ENCODE data around the gene NGDN.
"Not testable (repeated sequence)": the region's sequence is repeated elsewhere in the genome, so short reads cannot be mapped to it uniquely, and the experiment has no call there.

Gene NGDN

GRCh38 chr14:23438101-23438971, 31.2 kb upstream of the NGDN start:
- DNase-seq: peak in 1 of 10 donors; percentile 61
- intact Hi-C loops (cut with DNase I): no loop called here

GRCh38 chr14:23439107-23439835, 30.2 kb upstream of the NGDN start:
- peak in 1 of 10 donors; percentile 40 for DNase-seq
- intact Hi-C loops (cut with DNase I): no loop called here

- DNase-seq: no peak
- intact Hi-C loops (cut with DNase I): no loop called here
These were observed 28.4 kb upstream of the NGDN start for GRCh38 chr14:23441076-23441475.

GRCh38 chr14:23442721-23443356, 26.7 kb upstream of the NGDN start:
- peak in 1 of 10 donors; percentile 74 for DNase-seq
- intact Hi-C loops (cut with DNase I): no loop called here

- intact Hi-C loops (cut with DNase I): no loop called here
- DNase-seq: peak in 1 of 10 donors; percentile 22
These were observed 26.1 kb upstream of the NGDN start for GRCh38 chr14:23443411-23443812.

- intact Hi-C loops (cut with DNase I): no loop called here
- no peak for DNase-seq
These were observed 25.6 kb upstream of the NGDN start for GRCh38 chr14:23443881-23444280.

GRCh38 chr14:23444314-23444713, 25.2 kb upstream of the NGDN start:
- DNase-seq: no peak
- intact Hi-C loops (cut with DNase I): no loop called here

GRCh38 chr14:23445773-23446172, 23.7 kb upstream of the NGDN start:
- no peak for DNase-seq
- intact Hi-C loops (cut with DNase I): no loop called here

GRCh38 chr14:23446291-23446851, 23.1 kb upstream of the NGDN start:
- intact Hi-C loops (cut with DNase I): no loop called here
- DNase-seq: peak in 1 of 10 donors; percentile 52

- DNase-seq: peak in 1 of 10 donors; percentile 43
- intact Hi-C loops (cut with DNase I): no loop called here
These were observed 21.8 kb upstream of the NGDN start for GRCh38 chr14:23447361-23448350.

GRCh38 chr14:23449314-23449713, 20.2 kb upstream of the NGDN start:
- DNase-seq: peak in 1 of 10 donors; percentile 28
- intact Hi-C loops (cut with DNase I): no loop called here

GRCh38 chr14:23450379-23450778, 19.1 kb upstream of the NGDN start:
- intact Hi-C loops (cut with DNase I): loop anchor here (10.0 kb wide), 1 partner anchor 186 kb away; no protein-coding TSS in a partner anchor
- DNase-seq: no peak

- intact Hi-C loops (cut with DNase I): loop anchor here (10.0 kb wide), 1 partner anchor 187 kb away; no protein-coding TSS in a partner anchor
These were observed 17.3 kb upstream of the NGDN start for GRCh38 chr14:23452237-23452636.

GRCh38 chr14:23454445-23454856, 15.1 kb upstream of the NGDN start:
- no peak for DNase-seq
- intact Hi-C loops (cut with DNase I): loop anchor here (10.0 kb wide), 1 partner anchor 190 kb away; no protein-coding TSS in a partner anchor

More at GRCh38 chr14:23452237-23452636, 17.3 kb upstream of the NGDN start:
- DNase-seq: no peak

GRCh38 chr14:23456883-23457586, 12.5 kb upstream of the NGDN start:
- DNase-seq: not testable (repeated sequence)
- intact Hi-C loops (cut with DNase I): loop anchor here (10.0 kb wide), 1 partner anchor 192 kb away; no protein-coding TSS in a partner anchor

GRCh38 chr14:23457587-23458445, 11.7 kb upstream of the NGDN start:
- DNase-seq: no peak
- intact Hi-C loops (cut with DNase I): loop anchor here (10.0 kb wide), 1 partner anchor 193 kb away; no protein-coding TSS in a partner anchor

GRCh38 chr14:23460960-23461359, 8.5 kb upstream of the NGDN start:
- intact Hi-C loops (cut with DNase I): no loop called here
- DNase-seq: no peak
